Right atrium auricular region (tissue), 2 donors: Measurements from ENCODE around the gene JAK3. TPM values are rescaled to one million over a fixed set of nuclear protein-coding genes. Genes with fewer than 3 reads are reported as not detected.

Experiments used
- DNase-seq: peaks from one replicate; pipeline ENCODE4 v3.0.0-alpha.2; 2019; ENCODE audit warnings: low spot score
- H3K27ac ChIP-seq, 2 donors: fragments of 200-600 bp; sonication (generic); 1 replicate in 1 of 2; 2 replicates in 1 of 2; pipeline ENCODE4 v1.5.1; 2016 to 2019
- H3K27me3 ChIP-seq, 2 donors: fragments of 200-600 bp; sonication (generic); one replicate each; pipeline versions ENCODE4 v1.5.1 to v1.6.0; 2017 to 2019
- H3K36me3 ChIP-seq: fragments of 200-600 bp; sonication (generic); one replicate; pipeline ENCODE4 v1.5.1; 2016
- H3K4me1 ChIP-seq, 2 donors: fragments of 200-600 bp; sonication (generic); one replicate each; pipeline versions ENCODE4 v1.5.1 to v1.6.0; 2017 to 2019
- H3K4me3 ChIP-seq, 2 donors: fragments of 200-600 bp; sonication (generic); 1 replicate in 1 of 2; 2 replicates in 1 of 2; pipeline ENCODE4 v1.5.1; 2017 to 2019; ENCODE audit warnings: mild to moderate bottlenecking in 1 of 2, moderate library complexity in 1 of 2
- H3K9me3 ChIP-seq, 2 donors: fragments of 200-600 bp; sonication (generic); one replicate each; pipeline ENCODE4 v1.5.1; 2019
- CTCF ChIP-seq, 2 donors: fragments of 200-600 bp; sonication (generic); IDR thresholded peaks; one replicate each; pipeline ENCODE4 v1.5.1; 2019; ENCODE audit warnings: antibody characterized with exemption in 2 of 2
- total RNA-seq, 2 donors: library from RNA; depleted of rRNA; stranded (reverse); fragments of >200 nt; gene quantifications; one replicate each; pipeline ENCODE4 v1.1.0, GENCODE V29; 2016

JAK3 gene
- total RNA-seq, 2 donors from 2014 or later, result 0.93 to 4.0 TPM

GRCh38 chr19:17824339-17824738 lies 23.4 kb downstream of the JAK3 start:
- Histone ChIP-seq H3K4me1 (no peaks in the 10 kb centered on the region), H3K27ac (no peak overlapping the region), H3K4me3 (no peak overlapping the region), H3K27me3 (no peaks in the 10 kb centered on the region), H3K36me3 (no peaks in the 10 kb centered on the region), H3K9me3 (no peaks in the 10 kb centered on the region)
- no peak for DNase-seq
- TF ChIP-seq CTCF (IDR thresholded peaks at IDR 0.05), result no peak

GRCh38 chr19:17821190-17821589 lies 26.6 kb downstream of the JAK3 start, which contains the start of gene INSL3:
Gene INSL3 (minus strand): TSS chr19:17821519. CDS start chr19:17821506, 13 bp downstream.
- DNase-seq, result no peak
- no peak for TF ChIP-seq CTCF (IDR thresholded peaks at IDR 0.05)
- H3K9me3 ChIP-seq, result no peaks in the 10 kb centered on the region
- no peaks in the 10 kb centered on the region for H3K4me1 ChIP-seq
- no peak within 1 kb of the TSS for H3K4me3 ChIP-seq
- H3K27ac ChIP-seq, result no peak within 1 kb of the TSS
- no peaks in the 10 kb centered on the region for H3K36me3 ChIP-seq
- H3K27me3 ChIP-seq, result no peaks in the 10 kb centered on the region

GRCh38 chr19:17817668-17818363 lies 30.0 kb downstream of the JAK3 start:
- no peak for DNase-seq
- Histone ChIP-seq H3K27me3 (no peaks in the 10 kb centered on the region), H3K9me3 (no peaks in the 10 kb centered on the region), H3K27ac (no peak overlapping the region), H3K36me3 (no peaks in the 10 kb centered on the region), H3K4me3 (no peak overlapping the region), H3K4me1 (no peaks in the 10 kb centered on the region)
- no peak for TF ChIP-seq CTCF (IDR thresholded peaks at IDR 0.05)

- no peak for TF ChIP-seq CTCF (IDR thresholded peaks at IDR 0.05)
- Histone ChIP-seq H3K27me3 (no peaks in the 10 kb centered on the region), H3K4me3 (no peak overlapping the region), H3K36me3 (no peaks in the 10 kb centered on the region), H3K9me3 (peaks cover 0 to 9% of the 10 kb centered on the region in 2 donors), H3K4me1 (no peaks in the 10 kb centered on the region), H3K27ac (no peak overlapping the region)
- no peak for DNase-seq
Measured at GRCh38 chr19:17812099-17812498, 35.7 kb downstream of the JAK3 start.

GRCh38 chr19:17811681-17812080 lies 36.1 kb downstream of the JAK3 start:
- H3K4me1 ChIP-seq, result no peaks in the 10 kb centered on the region
- H3K27ac ChIP-seq, result no peak overlapping the region
- H3K4me3 ChIP-seq, result no peak overlapping the region
- no peak for TF ChIP-seq CTCF (IDR thresholded peaks at IDR 0.05)
- H3K36me3 ChIP-seq, result no peaks in the 10 kb centered on the region
- H3K9me3 ChIP-seq, result peaks cover 0 to 9% of the 10 kb centered on the region in 2 donors
- no peak for DNase-seq
- no peaks in the 10 kb centered on the region for H3K27me3 ChIP-seq

- DNase-seq, result no peak
- Histone ChIP-seq H3K4me3 (no peak overlapping the region), H3K36me3 (no peaks in the 10 kb centered on the region), H3K9me3 (peaks cover 0 to 9% of the 10 kb centered on the region in 2 donors), H3K4me1 (no peaks in the 10 kb centered on the region), H3K27ac (no peak overlapping the region), H3K27me3 (no peaks in the 10 kb centered on the region)
- TF ChIP-seq CTCF (IDR thresholded peaks at IDR 0.05), result no peak
Measured at GRCh38 chr19:17811103-17811502, 36.7 kb downstream of the JAK3 start.
